ENCODE data around the gene LMNTD2.
A peak's percentile ranks its signal among the peaks of the same experiment; 100 is the strongest.
"Not testable (repeated sequence)": the region's sequence is repeated elsewhere in the genome, so short reads cannot be mapped to it uniquely, and the experiment has no call there.

LMNTD2 gene

DNA sequence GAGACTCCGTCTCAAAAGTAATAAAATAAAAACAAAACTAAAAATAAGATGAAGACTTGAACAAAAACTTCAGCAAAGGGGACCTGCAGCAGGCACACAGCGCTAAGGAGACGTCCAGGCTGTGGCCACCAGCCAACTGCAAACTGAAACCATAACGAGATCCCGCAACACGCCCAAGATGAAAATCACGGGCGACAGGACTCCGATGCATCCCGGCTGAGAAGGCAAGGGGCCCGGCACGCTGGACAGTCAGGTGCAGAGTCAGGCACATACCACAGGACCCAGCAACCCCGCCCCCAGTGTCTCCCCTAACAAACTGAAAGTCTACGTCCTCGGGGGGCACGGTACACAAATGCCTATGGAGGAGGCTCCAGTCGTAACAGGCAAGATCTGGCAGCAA lies 34.3 kb downstream of the LMNTD2 start:
- TF ChIP-seq, protein P1, sequence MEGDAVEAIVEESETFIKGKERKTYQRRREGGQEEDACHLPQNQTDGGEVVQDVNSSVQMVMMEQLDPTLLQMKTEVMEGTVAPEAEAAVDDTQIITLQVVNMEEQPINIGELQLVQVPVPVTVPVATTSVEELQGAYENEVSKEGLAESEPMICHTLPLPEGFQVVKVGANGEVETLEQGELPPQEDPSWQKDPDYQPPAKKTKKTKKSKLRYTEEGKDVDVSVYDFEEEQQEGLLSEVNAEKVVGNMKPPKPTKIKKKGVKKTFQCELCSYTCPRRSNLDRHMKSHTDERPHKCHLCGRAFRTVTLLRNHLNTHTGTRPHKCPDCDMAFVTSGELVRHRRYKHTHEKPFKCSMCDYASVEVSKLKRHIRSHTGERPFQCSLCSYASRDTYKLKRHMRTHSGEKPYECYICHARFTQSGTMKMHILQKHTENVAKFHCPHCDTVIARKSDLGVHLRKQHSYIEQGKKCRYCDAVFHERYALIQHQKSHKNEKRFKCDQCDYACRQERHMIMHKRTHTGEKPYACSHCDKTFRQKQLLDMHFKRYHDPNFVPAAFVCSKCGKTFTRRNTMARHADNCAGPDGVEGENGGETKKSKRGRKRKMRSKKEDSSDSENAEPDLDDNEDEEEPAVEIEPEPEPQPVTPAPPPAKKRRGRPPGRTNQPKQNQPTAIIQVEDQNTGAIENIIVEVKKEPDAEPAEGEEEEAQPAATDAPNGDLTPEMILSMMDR (IDR thresholded peaks at IDR 0.05; ENCODE audit: unreplicated experiment in 3 of 3): no peak
- H3K4me1 Mint-ChIP-seq: no peaks in the 10 kb centered on the region
- no peak overlapping the region for H3K4me3 Mint-ChIP-seq
- H3K36me3 Mint-ChIP-seq (ENCODE audit: low read depth): peaks cover under 1% of the 10 kb centered on the region
- no peaks in the 10 kb centered on the region for H3K9me3 Mint-ChIP-seq
- H3K27ac Mint-ChIP-seq: no peak overlapping the region
- H3K27me3 Mint-ChIP-seq (ENCODE audit: low read depth): peaks cover 3% of the 10 kb centered on the region

DNA sequence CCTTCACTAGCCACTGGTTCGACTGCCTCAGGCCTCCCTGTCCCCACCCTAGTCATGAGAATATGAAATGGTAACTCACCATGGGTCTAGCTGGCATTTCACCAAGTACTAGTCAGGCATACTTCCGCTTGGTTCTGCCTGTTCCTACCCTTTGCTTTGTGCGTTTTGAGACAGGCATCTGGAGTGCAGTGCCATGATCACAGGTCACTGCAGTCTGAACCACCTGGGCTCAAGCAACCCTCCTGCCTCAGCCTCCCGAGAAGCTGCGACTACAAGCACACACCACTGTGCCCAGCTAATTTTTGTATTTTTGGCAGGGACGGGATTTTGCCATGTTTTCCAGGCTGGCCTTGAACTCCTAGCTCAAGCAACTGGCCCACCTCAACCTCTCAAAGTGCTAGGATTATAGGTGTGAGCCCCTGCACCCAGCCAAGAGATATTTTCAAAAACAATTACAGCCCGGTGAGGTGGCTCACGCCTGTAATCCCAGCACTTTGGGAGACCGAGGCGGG lies 39.3 kb downstream of the LMNTD2 start:
- Mint-ChIP-seq H3K9me3 (peaks cover 17% of the 10 kb centered on the region), H3K4me1 (no peaks in the 10 kb centered on the region), H3K27me3 (ENCODE audit: low read depth) (peaks cover 3% of the 10 kb centered on the region), H3K36me3 (ENCODE audit: low read depth) (peaks cover 20% of the 10 kb centered on the region), H3K4me3 (no peak overlapping the region), H3K27ac (peak overlapping the region in 1 of 3 experiments; percentile 24)
- TF ChIP-seq, protein P1 (IDR thresholded peaks at IDR 0.05; ENCODE audit: unreplicated experiment in 3 of 3): no peak

DNA sequence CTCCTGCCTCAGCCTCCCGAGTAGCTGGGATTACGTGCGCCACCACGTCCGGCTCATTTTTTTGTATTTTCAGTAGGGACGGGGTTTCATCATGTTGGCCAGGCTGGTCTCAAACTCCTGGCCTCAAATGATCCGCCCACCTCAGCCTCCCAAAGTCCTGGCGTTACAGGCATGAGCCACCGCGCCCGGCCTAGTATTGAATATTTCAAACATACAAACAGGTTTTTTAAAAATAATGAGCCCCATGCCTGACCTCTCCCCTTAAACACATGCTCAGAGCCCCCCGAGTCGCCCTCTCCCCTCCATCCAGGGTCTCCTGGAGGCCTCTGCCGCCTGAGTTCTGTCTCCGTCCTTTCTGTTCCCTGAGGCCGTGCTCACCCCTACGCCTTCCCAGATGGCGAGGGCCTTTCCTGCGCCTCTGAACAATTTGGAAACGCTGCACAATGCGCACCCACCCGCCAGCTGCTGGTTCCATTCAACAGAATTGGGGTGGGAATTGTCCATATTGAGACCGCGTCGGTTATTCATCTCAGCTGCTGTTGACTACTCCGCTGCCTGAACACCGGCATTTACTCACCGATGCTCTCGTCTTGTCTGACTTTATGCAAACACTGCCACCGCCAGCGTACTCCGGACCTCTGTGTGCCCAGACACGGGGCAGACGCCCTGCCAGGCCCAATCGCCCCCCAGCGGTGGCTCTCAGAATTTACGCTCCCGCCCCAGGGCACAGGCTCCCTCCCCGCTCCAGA lies 39.9 kb downstream of the LMNTD2 start:
- peak overlapping the region in 1 of 3 experiments; percentile 24 for H3K27ac Mint-ChIP-seq
- H3K36me3 Mint-ChIP-seq (ENCODE audit: low read depth): peaks cover 26% of the 10 kb centered on the region
- no peak overlapping the region for H3K4me3 Mint-ChIP-seq
- H3K4me1 Mint-ChIP-seq: no peaks in the 10 kb centered on the region
- TF ChIP-seq, protein P1 (IDR thresholded peaks at IDR 0.05; ENCODE audit: unreplicated experiment in 3 of 3): no peak
- peaks cover under 1% of the 10 kb centered on the region for H3K27me3 Mint-ChIP-seq (ENCODE audit: low read depth)
- peaks cover 22% of the 10 kb centered on the region for H3K9me3 Mint-ChIP-seq

DNA sequence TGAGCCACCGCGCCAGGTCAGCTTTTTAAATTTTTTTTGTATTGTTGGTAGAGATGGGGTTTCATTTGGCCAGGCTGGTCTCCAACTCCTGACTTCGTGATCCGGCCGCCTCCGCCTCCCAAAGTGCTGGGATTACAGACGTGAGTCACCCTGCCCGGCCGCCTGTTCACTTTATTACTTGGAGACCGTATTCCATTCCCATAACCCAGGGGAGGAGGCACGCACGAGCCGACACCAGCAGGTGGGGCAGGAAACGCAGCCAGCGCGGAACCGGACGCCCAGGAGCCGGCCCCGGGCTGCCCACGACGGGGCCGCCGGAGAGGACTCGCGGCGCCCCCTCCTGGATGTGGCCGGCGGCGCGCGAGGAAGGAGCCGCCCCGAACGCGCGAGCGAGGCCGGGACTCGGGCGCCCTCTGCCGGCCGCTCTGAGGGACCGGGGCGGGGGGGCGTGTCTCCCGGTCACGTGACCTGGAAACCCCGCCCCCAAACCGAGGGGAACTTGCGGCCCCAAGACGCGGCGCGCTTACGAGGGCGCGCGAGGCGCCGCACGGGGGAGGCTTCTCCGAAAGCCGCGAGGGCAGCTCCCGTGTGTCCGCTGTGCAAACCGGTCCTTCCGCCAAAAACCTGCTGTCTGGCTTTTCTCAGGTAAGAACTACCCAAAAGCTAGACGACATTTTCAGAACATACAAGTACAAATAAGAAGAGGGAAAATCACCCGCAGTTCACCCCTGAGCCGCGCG lies 41.9 kb downstream of the LMNTD2 start:
- peaks cover 41% of the 10 kb centered on the region for H3K36me3 Mint-ChIP-seq (ENCODE audit: low read depth)
- peak overlapping the region; percentile 66 to 74 (median 69) for H3K4me3 Mint-ChIP-seq
- H3K4me1 Mint-ChIP-seq: no peaks in the 10 kb centered on the region
- peaks cover 22% of the 10 kb centered on the region for H3K9me3 Mint-ChIP-seq
- TF ChIP-seq, protein P1 (IDR thresholded peaks at IDR 0.05; ENCODE audit: unreplicated experiment in 3 of 3): peak; percentile 98 to 99 (median 98)
- H3K27me3 Mint-ChIP-seq (ENCODE audit: low read depth): no peaks in the 10 kb centered on the region
- H3K27ac Mint-ChIP-seq: peak overlapping the region in 1 of 3 experiments; percentile 71

DNA sequence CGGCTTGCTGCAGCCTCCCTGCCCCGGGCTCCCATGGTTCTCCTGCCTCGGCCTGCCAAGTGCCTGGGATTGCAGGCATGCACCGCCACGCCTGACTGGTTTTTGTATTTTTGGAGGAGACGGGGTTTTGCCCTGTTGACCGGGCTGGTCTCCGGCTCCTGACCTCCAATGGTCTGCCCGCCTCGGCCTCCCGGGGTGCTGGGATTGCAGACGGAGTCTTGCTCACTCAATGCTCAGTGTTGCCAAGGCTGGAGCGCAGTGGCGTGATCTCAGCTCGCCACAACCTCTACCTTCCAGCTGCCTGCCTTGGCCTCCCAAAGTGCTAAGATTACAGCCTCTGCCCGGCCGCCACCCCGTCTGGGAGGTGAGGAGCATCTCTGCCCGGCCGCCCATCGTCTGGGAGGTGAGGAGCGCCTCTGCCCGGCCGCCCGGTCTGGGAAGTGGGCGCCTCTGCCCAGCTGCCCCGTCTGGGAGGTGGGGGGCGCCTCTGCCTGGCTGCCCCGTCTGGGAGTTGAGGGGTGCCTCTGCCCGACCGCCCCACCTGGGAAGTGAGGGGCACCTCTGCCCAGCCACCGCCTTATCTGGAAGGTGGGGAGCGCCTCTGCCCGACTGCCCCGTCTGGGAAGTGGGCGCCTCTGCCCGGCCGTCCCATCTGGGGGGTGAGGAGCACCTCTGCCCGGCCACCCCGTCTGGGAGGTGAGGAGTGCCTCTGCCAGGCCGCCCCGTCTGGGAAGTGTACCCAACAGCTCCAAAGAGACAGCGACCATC lies 43.4 kb downstream of the LMNTD2 start:
- H3K9me3 Mint-ChIP-seq: peaks cover 22% of the 10 kb centered on the region
- peaks cover 53% of the 10 kb centered on the region for H3K36me3 Mint-ChIP-seq (ENCODE audit: low read depth)
- peak overlapping the region in 1 of 3 experiments; percentile 91 for H3K27ac Mint-ChIP-seq
- not testable (repeated sequence) for H3K27me3 Mint-ChIP-seq (ENCODE audit: low read depth); H3K4me1 Mint-ChIP-seq
- peak overlapping the region in 1 of 3 experiments; percentile 8 for H3K4me3 Mint-ChIP-seq

DNA sequence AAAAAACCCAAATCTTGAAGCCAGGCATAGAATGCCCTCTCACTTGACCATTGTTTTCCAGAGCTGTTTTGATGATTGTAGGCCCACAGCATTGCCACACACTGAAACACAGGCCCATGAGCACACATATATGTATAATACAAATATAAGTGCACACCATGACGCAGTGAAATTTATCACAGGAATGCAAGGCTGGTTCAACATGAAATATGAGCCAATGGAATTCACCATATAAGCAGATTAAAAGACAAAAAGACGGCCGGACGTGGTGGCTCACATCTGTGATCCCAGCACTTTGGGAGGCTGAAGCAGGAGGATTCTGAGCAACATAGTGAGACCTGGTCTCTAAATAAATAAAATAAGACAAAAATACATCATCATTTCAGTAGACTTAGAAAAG lies 44.1 kb downstream of the LMNTD2 start:
- H3K9me3 Mint-ChIP-seq: peaks cover 22% of the 10 kb centered on the region
- H3K4me1 Mint-ChIP-seq: no peaks in the 10 kb centered on the region
- no peak overlapping the region for H3K4me3 Mint-ChIP-seq
- peaks cover 57% of the 10 kb centered on the region for H3K36me3 Mint-ChIP-seq (ENCODE audit: low read depth)
- H3K27me3 Mint-ChIP-seq (ENCODE audit: low read depth): peaks cover 3% of the 10 kb centered on the region
- TF ChIP-seq, protein P1 (IDR thresholded peaks at IDR 0.05; ENCODE audit: unreplicated experiment in 3 of 3): no peak
- H3K27ac Mint-ChIP-seq: peak overlapping the region in 1 of 3 experiments; percentile 34

Measured in nephron (organoid).